IMR-90 (cell line): Measurements from ENCODE around the gene MEGF8. TPM values are rescaled to one million over a fixed set of nuclear protein-coding genes. Genes with fewer than 3 reads are reported as not detected.

Experiments
- ATAC-seq: fragments of 200-7000 bp; cut with Tn5 transposase; 2 replicates; pipeline ENCODE4 v1.9.1; 2020; ENCODE audit warnings: low read depth, mild to moderate bottlenecking, moderate library complexity
- BruUV-seq: library from RNA; stranded (reverse); fragments of 400-500 nt; replicated peaks from 2 replicates; lab custom pipeline; 2021; lab: Mats Ljungman, UMichigan
- CTCF ChIA-PET: fragments of 300-600 bp; formaldehyde crosslinking; extraction: SDS; loops from one replicate; lab custom pipeline; 2021; ENCODE audit warnings: antibody characterized with exemption; lab: Yijun Ruan, JAX
- POLR2A ChIA-PET: fragments of 300-600 bp; sonication (Branson Sonifier 250); formaldehyde crosslinking; loops from one replicate; lab custom pipeline; 2022; ENCODE audit warnings: antibody characterized with exemption; ENCODE audit not compliant: unreplicated experiment; lab: Charles Lee
- DNase-seq: peaks from one replicate; pipeline ENCODE4 v3.0.0; 2013
- H2AFZ ChIP-seq: replicated peaks from 2 replicates; pipeline ENCODE3; 2013; ENCODE audit warnings: low read length, mild to moderate bottlenecking; ENCODE audit not compliant: poor library complexity
- H2AK5ac ChIP-seq: 2 replicates; pipeline ENCODE4 v1.6.1; 2013; ENCODE audit warnings: low read depth, low read length, inconsistent platforms
- H2AK9ac ChIP-seq: replicated peaks from 2 replicates; pipeline ENCODE3; 2013; ENCODE audit warnings: mild to moderate bottlenecking, low read depth, low read length, moderate library complexity; ENCODE audit not compliant: poor library complexity
- H2BK120ac ChIP-seq: 2 replicates; pipeline ENCODE4 v1.6.1; 2013; ENCODE audit warnings: low read depth, low read length, inconsistent platforms
- H2BK15ac ChIP-seq: 3 replicates; pipeline ENCODE4 v1.6.1; 2013; ENCODE audit warnings: low read depth, low read length, inconsistent platforms
- H2BK20ac ChIP-seq: 2 replicates; pipeline ENCODE4 v1.6.1; 2013; ENCODE audit warnings: low read depth, mild to moderate bottlenecking, inconsistent platforms, low read length, moderate library complexity
- H2BK5ac ChIP-seq: 2 replicates; pipeline ENCODE4 v1.6.1; 2013; ENCODE audit warnings: mild to moderate bottlenecking, low read depth, low read length, inconsistent platforms; ENCODE audit not compliant: poor library complexity, severe bottlenecking
- H3K14ac ChIP-seq: replicated peaks from 2 replicates; pipeline ENCODE4 v1.6.1; 2013; ENCODE audit warnings: low read depth, low read length, inconsistent platforms
- H3K18ac ChIP-seq: 2 replicates; pipeline ENCODE4 v1.6.1; 2013; ENCODE audit warnings: low read depth, low read length, control low read depth
- H3K23ac ChIP-seq: 2 replicates; pipeline ENCODE4 v1.6.1; 2013; ENCODE audit warnings: low read depth, low read length, inconsistent platforms
- H3K27ac ChIP-seq: 2 replicates; pipeline ENCODE4 v1.5.1; 2013; ENCODE audit warnings: mild to moderate bottlenecking, control low read depth, low read length; ENCODE audit not compliant: insufficient read depth
- H3K27me3 ChIP-seq: 2 replicates; pipeline ENCODE4 v1.6.1; 2013; ENCODE audit warnings: low read length; ENCODE audit not compliant: control insufficient read depth, insufficient read depth
- H3K36me3 ChIP-seq: 2 replicates; pipeline ENCODE4 v1.6.1; 2013; ENCODE audit warnings: low read length, mixed read lengths; ENCODE audit not compliant: control insufficient read depth, insufficient read depth
- H3K4ac ChIP-seq: 2 replicates; pipeline ENCODE4 v1.6.1; 2013; ENCODE audit warnings: low read depth, low read length, inconsistent platforms
- H3K4me1 ChIP-seq: 2 replicates; pipeline ENCODE4 v1.6.1; 2013; ENCODE audit warnings: low read length, mixed read lengths; ENCODE audit not compliant: control insufficient read depth, insufficient read depth
- H3K4me2 ChIP-seq: 2 replicates; pipeline ENCODE4 v1.6.1; 2013; ENCODE audit warnings: low read depth, mild to moderate bottlenecking, control low read depth, low read length, moderate library complexity
- H3K4me3 ChIP-seq: 2 replicates; pipeline ENCODE4 v1.5.1; 2013; ENCODE audit warnings: low read depth, mild to moderate bottlenecking, control low read depth, low read length, moderate library complexity; ENCODE audit not compliant: insufficient read depth
- H3K56ac ChIP-seq: 2 replicates; pipeline ENCODE4 v1.6.1; 2013; ENCODE audit warnings: low read length, inconsistent platforms; ENCODE audit not compliant: insufficient read depth; ENCODE audit errors: extremely low read depth
- H3K79me1 ChIP-seq, 2 experiments: 2 replicates each; pipeline ENCODE4 v1.6.1; 2013; ENCODE audit warnings: low read length in 2 of 2, inconsistent platforms in 1 of 2, low read depth in 1 of 2
- H3K9ac ChIP-seq: 2 replicates; pipeline ENCODE4 v1.6.1; 2013; ENCODE audit warnings: low read depth, low read length, control low read depth
- H3K9me1 ChIP-seq: 2 replicates; pipeline ENCODE4 v1.6.1; 2013; ENCODE audit warnings: low read length, inconsistent platforms; ENCODE audit not compliant: insufficient read depth
- H3K9me3 ChIP-seq: 2 replicates; pipeline ENCODE4 v1.6.1; 2013; ENCODE audit warnings: low read length; ENCODE audit not compliant: control insufficient read depth, insufficient read depth
- H4K20me1 ChIP-seq: 2 replicates; pipeline ENCODE4 v1.6.1; 2013; ENCODE audit warnings: low read length, inconsistent platforms; ENCODE audit not compliant: insufficient read depth
- H4K5ac ChIP-seq: 2 replicates; pipeline ENCODE4 v1.6.1; 2013; ENCODE audit warnings: mild to moderate bottlenecking, low read depth, low read length, control low read depth
- H4K8ac ChIP-seq, 2 experiments: 2 replicates each; pipeline ENCODE4 v1.6.1; 2013; ENCODE audit warnings: low read depth in 2 of 2, low read length in 2 of 2, control low read depth in 1 of 2, inconsistent platforms in 1 of 2
- H4K91ac ChIP-seq: 2 replicates; pipeline ENCODE4 v1.6.1; 2013; ENCODE audit warnings: low read depth, low read length, inconsistent platforms; ENCODE audit not compliant: insufficient read depth
- BHLHE40 ChIP-seq: fragments of 150-350 bp; IDR thresholded peaks from 2 replicates; pipeline ENCODE4 v1.6.1; 2016; ENCODE audit warnings: mild to moderate bottlenecking, low read depth, low read length
- CEBPB ChIP-seq: IDR thresholded peaks from 2 replicates; pipeline ENCODE4 v1.6.1; 2012; ENCODE audit warnings: low read depth, low read length, improper control_type of control experiment
- CHD1 ChIP-seq: IDR thresholded peaks from 2 replicates; pipeline ENCODE4 v1.6.1; 2012; ENCODE audit warnings: low read depth, low read length, improper control_type of control experiment
- CTCF ChIP-seq: conservative IDR thresholded peaks from 2 replicates; pipeline ENCODE4 v1.5.1; 2012; ENCODE audit warnings: mild to moderate bottlenecking, low read depth, low read length, improper control_type of control experiment
- ELK1 ChIP-seq: fragments of 150-350 bp; IDR thresholded peaks from 2 replicates; pipeline ENCODE4 v1.6.1; 2016; ENCODE audit warnings: low read depth, mild to moderate bottlenecking, low read length, moderate library complexity, borderline replicate concordance
- FOS ChIP-seq: fragments of 150-350 bp; IDR thresholded peaks from 2 replicates; pipeline ENCODE4 v1.6.1; 2016; ENCODE audit warnings: low read depth, low read length
- MAFK ChIP-seq: IDR thresholded peaks from 2 replicates; pipeline ENCODE4 v1.6.1; 2012; ENCODE audit warnings: low read depth, low read length, improper control_type of control experiment
- MAZ ChIP-seq: IDR thresholded peaks from 2 replicates; pipeline ENCODE4 v1.6.1; 2012; ENCODE audit warnings: low read depth, mild to moderate bottlenecking, low read length, improper control_type of control experiment, moderate library complexity, borderline replicate concordance
- MXI1 ChIP-seq: IDR thresholded peaks from 2 replicates; pipeline ENCODE4 v1.6.1; 2012; ENCODE audit warnings: low read depth, mild to moderate bottlenecking, low read length, moderate library complexity, borderline replicate concordance
- NFE2L2 ChIP-seq: fragments of 150-350 bp; IDR thresholded peaks from 2 replicates; pipeline ENCODE4 v1.6.1; 2016; ENCODE audit warnings: low read depth, mild to moderate bottlenecking, low read length
- POLR2A ChIP-seq: IDR thresholded peaks from 2 replicates; pipeline ENCODE4 v1.6.1; 2012; ENCODE audit warnings: mild to moderate bottlenecking, low read depth, low read length
- RAD21 ChIP-seq: IDR thresholded peaks from 2 replicates; pipeline ENCODE4 v1.6.1; 2012; ENCODE audit warnings: low read length, improper control_type of control experiment
- RCOR1 ChIP-seq: IDR thresholded peaks from 2 replicates; pipeline ENCODE4 v1.6.1; 2012; ENCODE audit warnings: mild to moderate bottlenecking, low read length, improper control_type of control experiment; ENCODE audit not compliant: insufficient replicate concordance
- RFX5 ChIP-seq: IDR thresholded peaks from 2 replicates; pipeline ENCODE4 v1.8.0; 2012; ENCODE audit warnings: low read depth, mild to moderate bottlenecking, low read length, moderate library complexity
- SMC3 ChIP-seq: fragments of 150-350 bp; IDR thresholded peaks from 2 replicates; pipeline ENCODE4 v1.6.1; 2016; ENCODE audit warnings: low read depth, mild to moderate bottlenecking, antibody characterized with exemption, low read length, moderate library complexity
- USF2 ChIP-seq: fragments of 150-350 bp; IDR thresholded peaks from 2 replicates; pipeline ENCODE4 v1.6.1; 2017; ENCODE audit warnings: mild to moderate bottlenecking, antibody characterized with exemption, low read length, low read depth
- WGBS, 2 experiments: methylation state at CpG; one replicate each; pipeline versions ENCODE4 v1.1.5 to v1.1.7; 2013; ENCODE audit warnings: missing lambda C conversion rate in 2 of 2; ENCODE audit not compliant: insufficient read length in 1 of 2; ENCODE audit errors: extremely low coverage in 2 of 2; 5-methylcytosine and 5-hydroxymethylcytosine counted together
- dilution Hi-C: fragments of 300-500 bp; cut with HindIII; formaldehyde crosslinking; loops from one replicate; pipeline ENCODE4 v1.14.3; 2018; ENCODE audit warnings: low sequenced_read_pairs; ENCODE audit not compliant: unreplicated experiment
- in situ Hi-C: fragments of 300-500 bp; cut with MboI; formaldehyde crosslinking; loops from 3 replicates; pipeline ENCODE4 v1.14.3; 2019; ENCODE audit warnings: low sequenced_read_pairs, inconsistent platforms, mixed read lengths
- intact Hi-C: fragments of 100-400 bp; cut with micrococcal nuclease; formaldehyde crosslinking; loops from 2 replicates; pipeline ENCODE4 v1.10.0; 2022
- polyA plus RNA-seq, 3 experiments: library from polyadenylated mRNA; depleted of rRNA; stranded (reverse); fragments of >200 nt; gene quantifications; 2 replicates each; pipeline ENCODE4 v1.2.3, GENCODE V29; 2012; ENCODE audit warnings: low replicate concordance in 1 of 3
- total RNA-seq: library from RNA; depleted of rRNA; stranded (reverse); fragments of >200 nt; gene quantifications from 2 replicates; pipeline ENCODE4 v1.2.3, GENCODE V29; 2012

Gene MEGF8
- total and polyA plus RNA-seq, 2 of the 4 experiments (the other 2 are of a cell fraction): 2.3 to 12.5 TPM

- no peak overlapping the region for H3K9ac ChIP-seq
- H3K56ac ChIP-seq: no peak overlapping the region
- H3K23ac ChIP-seq: no peak overlapping the region
- no peak overlapping the region for H2BK20ac ChIP-seq
- H4K91ac ChIP-seq: no peak overlapping the region
- peaks cover 2% of the 10 kb centered on the region; the same call in 1 of the 2 replicates for H4K20me1 ChIP-seq
- H3K4ac ChIP-seq: no peak overlapping the region
- ATAC-seq (no peak), DNase-seq (no peak)
- H3K9me1 ChIP-seq: peaks cover 3% of the 10 kb centered on the region; the same call in 1 of the 2 replicates
- no peak overlapping the region for H2AFZ ChIP-seq
- no peak overlapping the region for H3K18ac ChIP-seq
- H2BK120ac ChIP-seq: no peak overlapping the region
- TF ChIP-seq RFX5 (no peak), SMC3 (no peak), USF2 (no peak), ELK1 (no peak), CEBPB (no peak), MAFK (no peak), NFE2L2 (no peak), RAD21 (no peak), CTCF (no peak), FOS (no peak), POLR2A (no peak), RCOR1 (no peak), CHD1 (no peak), MXI1 (no peak), MAZ (no peak), BHLHE40 (no peak)
- H2AK9ac ChIP-seq: no peak overlapping the region
- no peak overlapping the region for H3K4me3 ChIP-seq
- no peak overlapping the region for H4K5ac ChIP-seq
- BruUV-seq: no TSS peak
- H3K79me1 ChIP-seq: no peaks in the 10 kb centered on the region
- no peak overlapping the region for H2BK5ac ChIP-seq
- ChIA-PET CTCF (no interaction called here), POLR2A (no interaction called here)
- dilution Hi-C loops: no loop called here
- no peaks in the 10 kb centered on the region for H3K9me3 ChIP-seq
- H3K4me1 ChIP-seq: no peaks in the 10 kb centered on the region
- no peak overlapping the region for H3K27ac ChIP-seq
- H3K36me3 ChIP-seq: peaks cover 21% of the 10 kb centered on the region
- intact Hi-C loops: no loop called here
- no peak overlapping the region for H3K4me2 ChIP-seq
- no peak overlapping the region for H4K8ac ChIP-seq
- H2AK5ac ChIP-seq: no peak overlapping the region
- H3K14ac ChIP-seq: no peak overlapping the region
- in situ Hi-C loops: no loop called here
- 94% methylated on average over 7 of the region's 17 CpGs; no CpG with 5 or more reads in 1 of the 2 experiments for WGBS, 2 experiments
- H3K27me3 ChIP-seq: peaks cover 5% of the 10 kb centered on the region; the same call in 1 of the 2 replicates
- H2BK15ac ChIP-seq: no peak overlapping the region
Observed at GRCh38 chr19:42376177-42376555, 50.7 kb downstream of the MEGF8 start.
